ENCODE results near the gene DICER1.

DICER1 gene

DNA sequence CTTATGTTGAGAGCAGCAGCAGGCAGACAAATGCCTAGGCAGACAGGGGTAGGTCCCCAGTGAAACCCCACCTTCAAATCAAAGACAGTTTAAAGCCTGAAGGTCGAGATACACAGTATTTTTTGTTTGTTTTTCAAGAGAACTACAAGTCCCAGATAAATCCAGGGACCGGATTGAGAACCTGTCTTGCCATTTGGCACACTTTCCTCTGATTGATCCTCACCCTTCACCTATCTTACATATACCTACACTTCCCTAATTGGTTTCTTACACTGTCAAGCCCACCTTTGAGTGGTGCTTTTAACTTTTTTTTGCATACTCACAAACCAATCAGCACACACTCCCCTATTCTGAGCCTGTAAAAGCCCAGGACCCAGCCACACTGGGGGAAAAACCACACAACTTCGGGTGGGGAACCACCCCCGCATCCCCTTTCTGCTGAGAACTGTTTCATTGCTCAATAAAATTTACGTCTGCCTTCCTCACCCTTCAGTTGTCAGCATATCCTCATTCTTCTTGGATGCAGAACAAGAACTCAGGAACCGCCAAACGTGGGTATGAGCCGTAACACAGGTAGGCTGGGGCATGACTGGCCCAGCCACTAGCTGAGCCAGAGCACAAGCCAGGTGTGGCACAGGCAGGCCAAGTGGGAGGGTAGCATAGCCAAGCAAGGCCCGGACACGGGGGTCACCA lies 11.1 kb downstream of the DICER1 start:
- ChIA-PET CTCF (no interaction called here), POLR2A (no interaction called here)
- H3K4me3 ChIP-seq (ENCODE audit: low read depth, low read length), result no peak overlapping the region
- no peak for DNase-seq (ENCODE audit: low read depth, low spot score)
- TF ChIP-seq, protein P1, sequence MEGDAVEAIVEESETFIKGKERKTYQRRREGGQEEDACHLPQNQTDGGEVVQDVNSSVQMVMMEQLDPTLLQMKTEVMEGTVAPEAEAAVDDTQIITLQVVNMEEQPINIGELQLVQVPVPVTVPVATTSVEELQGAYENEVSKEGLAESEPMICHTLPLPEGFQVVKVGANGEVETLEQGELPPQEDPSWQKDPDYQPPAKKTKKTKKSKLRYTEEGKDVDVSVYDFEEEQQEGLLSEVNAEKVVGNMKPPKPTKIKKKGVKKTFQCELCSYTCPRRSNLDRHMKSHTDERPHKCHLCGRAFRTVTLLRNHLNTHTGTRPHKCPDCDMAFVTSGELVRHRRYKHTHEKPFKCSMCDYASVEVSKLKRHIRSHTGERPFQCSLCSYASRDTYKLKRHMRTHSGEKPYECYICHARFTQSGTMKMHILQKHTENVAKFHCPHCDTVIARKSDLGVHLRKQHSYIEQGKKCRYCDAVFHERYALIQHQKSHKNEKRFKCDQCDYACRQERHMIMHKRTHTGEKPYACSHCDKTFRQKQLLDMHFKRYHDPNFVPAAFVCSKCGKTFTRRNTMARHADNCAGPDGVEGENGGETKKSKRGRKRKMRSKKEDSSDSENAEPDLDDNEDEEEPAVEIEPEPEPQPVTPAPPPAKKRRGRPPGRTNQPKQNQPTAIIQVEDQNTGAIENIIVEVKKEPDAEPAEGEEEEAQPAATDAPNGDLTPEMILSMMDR (IDR thresholded peaks at IDR 0.05; ENCODE audit: insufficient read depth, low read length, missing control alignments), result no peak

DNA sequence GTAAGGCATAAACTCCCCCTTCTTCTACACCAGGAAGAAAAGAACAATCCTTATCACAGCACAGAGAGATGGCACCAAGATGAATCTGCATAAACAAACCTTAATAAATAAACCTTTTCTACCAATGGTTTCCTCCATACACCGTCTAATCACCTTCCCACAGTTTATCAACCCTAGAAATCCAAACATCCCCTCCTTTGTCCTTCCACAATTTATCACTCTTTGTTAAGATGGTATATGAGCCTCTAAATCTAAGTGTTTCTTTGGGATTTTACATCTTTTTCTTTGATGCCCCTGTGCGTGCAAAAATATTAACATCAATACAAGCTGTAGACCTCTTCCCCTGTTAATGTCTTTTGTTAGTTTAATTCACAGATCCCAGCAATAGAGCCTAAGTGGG lies 12.5 kb downstream of the DICER1 start:
- CTCF ChIA-PET, result no interaction called here

DNA sequence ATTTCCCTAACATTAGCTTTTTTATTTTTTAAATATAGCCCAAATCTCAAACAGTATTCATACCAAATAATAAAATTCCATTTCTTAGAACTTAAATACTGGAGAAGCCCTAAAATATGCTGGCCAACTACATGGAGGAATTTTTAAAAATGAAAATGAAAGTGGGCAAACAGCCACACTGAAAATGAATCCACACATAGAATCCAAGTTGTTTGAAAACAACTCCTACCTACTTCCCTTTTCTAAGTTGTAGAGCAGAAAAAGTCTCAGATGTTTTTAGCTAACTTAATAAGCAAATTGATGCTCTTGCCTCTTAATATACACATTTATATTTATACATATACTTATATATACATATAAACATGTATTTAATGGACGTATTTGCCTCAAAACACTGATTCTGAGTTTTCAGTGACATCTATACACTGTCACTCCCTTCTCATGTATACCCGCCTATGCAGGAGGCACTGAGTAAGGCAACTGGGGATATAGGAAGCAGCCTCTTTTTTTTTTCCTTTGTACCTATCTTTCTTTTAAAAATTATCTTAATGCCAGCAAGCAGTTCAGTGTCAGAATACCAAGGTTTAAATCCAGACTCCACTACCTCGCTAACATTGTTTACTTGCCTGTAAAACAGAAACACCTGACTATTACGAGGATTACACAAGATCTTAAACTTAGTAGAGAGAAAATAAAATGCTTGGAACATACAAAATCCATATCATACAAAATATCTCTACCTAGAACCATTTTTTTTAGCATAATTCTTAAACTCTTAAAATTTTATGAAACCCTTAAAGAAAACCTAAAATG lies 13.3 kb downstream of the DICER1 start:
- ChIA-PET POLR2A (no interaction called here), CTCF (no interaction called here)
- TF ChIP-seq, protein P1 (IDR thresholded peaks at IDR 0.05; ENCODE audit: insufficient read depth, low read length, missing control alignments), result no peak
- no peak overlapping the region for H3K4me3 ChIP-seq (ENCODE audit: low read depth, low read length)
- DNase-seq (ENCODE audit: low read depth, low spot score), result no peak

More for the DNA sequence above, 12.5 kb downstream of the DICER1 start:
- H3K4me3 ChIP-seq (ENCODE audit: low read depth, low read length), result no peak overlapping the region
- no peak for DNase-seq (ENCODE audit: low read depth, low spot score)
- POLR2A ChIA-PET, result no interaction called here
- TF ChIP-seq, protein P1 (IDR thresholded peaks at IDR 0.05; ENCODE audit: insufficient read depth, low read length, missing control alignments), result no peak

DNA sequence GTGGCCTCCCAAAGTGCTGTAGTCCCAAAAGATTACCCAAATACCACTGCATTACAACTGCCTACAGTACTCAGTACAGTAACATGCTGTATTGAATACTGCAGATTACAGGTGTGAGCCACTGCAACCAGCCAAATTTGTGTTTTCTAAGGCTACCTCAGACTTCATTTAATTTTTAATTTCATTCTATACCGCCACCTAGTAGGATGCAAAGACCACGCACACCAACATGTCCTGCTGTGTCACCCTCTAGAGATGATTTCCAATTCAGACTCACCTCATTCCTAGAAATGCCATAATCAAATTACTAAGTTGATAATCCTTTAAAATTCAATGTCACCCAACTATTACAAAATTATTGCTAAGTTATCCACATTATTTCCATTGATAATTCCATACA lies 15.1 kb downstream of the DICER1 start:
- no peak overlapping the region for H3K4me3 ChIP-seq (ENCODE audit: low read depth, low read length)
- POLR2A ChIA-PET, result no interaction called here
- CTCF ChIA-PET, result no interaction called here
- TF ChIP-seq, protein P1 (IDR thresholded peaks at IDR 0.05; ENCODE audit: insufficient read depth, low read length, missing control alignments), result no peak
- DNase-seq (ENCODE audit: low read depth, low spot score), result no peak

DNA sequence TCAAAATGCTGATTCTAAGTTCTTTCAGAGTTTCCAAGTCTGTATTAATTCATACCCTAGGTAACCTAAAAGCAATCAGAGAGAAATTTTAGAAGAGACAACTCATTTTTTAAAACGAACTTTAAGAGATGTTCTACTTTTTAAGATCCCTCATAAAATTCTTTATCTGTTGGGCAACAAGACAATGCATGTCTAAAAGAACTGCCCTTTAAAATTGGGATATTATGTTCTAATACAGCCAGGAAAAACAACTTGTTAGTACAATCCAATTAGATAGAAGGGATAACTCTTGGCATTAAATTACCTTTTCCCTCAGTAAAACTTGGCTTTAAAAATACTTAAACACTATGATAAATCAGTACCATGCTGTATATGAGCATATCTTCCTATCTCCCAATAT lies 15.6 kb downstream of the DICER1 start:
- no peak overlapping the region for H3K4me3 ChIP-seq (ENCODE audit: low read depth, low read length)
- ChIA-PET CTCF (no interaction called here), POLR2A (no interaction called here)
- TF ChIP-seq, protein P1 (IDR thresholded peaks at IDR 0.05; ENCODE audit: insufficient read depth, low read length, missing control alignments), result no peak
- DNase-seq (ENCODE audit: low read depth, low spot score), result no peak

DNA sequence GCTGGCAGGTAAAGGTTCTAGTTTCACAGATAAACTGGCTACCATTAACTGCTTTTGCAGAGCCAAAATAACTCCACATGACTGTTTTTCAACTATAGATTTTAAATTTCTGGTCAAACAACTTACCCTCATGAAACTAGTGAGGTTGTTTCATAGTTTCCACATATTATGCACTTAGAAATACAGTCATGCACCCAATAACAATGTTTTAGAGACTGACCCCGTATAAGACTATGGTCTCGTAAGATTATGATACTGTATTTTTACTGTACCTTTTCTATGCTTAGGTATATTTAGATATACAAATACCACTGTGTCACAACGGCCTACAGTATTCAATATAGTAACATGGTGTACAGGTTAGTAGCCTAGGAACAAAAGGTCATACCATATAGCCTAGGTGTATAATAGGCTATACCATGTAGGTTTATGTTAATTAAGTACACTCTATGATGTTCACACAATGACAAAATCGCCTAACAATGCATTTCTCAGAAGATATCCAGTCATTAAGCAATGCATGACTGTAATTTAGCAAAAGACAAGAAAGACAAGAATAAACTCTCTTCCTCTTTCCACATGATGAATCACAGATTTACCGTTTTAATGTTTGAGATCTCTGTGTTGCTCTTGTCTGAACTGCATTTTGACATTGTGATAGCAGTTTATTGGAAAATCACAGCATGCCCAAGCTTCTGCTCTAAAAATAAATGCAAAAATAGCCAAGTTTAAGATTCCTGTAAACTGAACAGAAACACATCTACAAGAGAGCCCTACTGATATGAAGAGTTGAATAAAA lies 17.1 kb downstream of the DICER1 start:
- no peak overlapping the region for H3K4me3 ChIP-seq (ENCODE audit: low read depth, low read length)
- TF ChIP-seq, protein P1 (IDR thresholded peaks at IDR 0.05; ENCODE audit: insufficient read depth, low read length, missing control alignments), result no peak
- ChIA-PET CTCF (no interaction called here), POLR2A (no interaction called here)
- DNase-seq (ENCODE audit: low read depth, low spot score), result no peak
